ENCODE data around the gene ABCC4. TPM values are rescaled to one million over a fixed set of nuclear protein-coding genes. Genes with fewer than 3 reads are reported as not detected.
"Not testable (repeated sequence)": the region's sequence is repeated elsewhere in the genome, so short reads cannot be mapped to it uniquely, and the experiment has no call there.

The ABCC4 gene
- total RNA-seq, 1 donor: 21.4 TPM

DNA sequence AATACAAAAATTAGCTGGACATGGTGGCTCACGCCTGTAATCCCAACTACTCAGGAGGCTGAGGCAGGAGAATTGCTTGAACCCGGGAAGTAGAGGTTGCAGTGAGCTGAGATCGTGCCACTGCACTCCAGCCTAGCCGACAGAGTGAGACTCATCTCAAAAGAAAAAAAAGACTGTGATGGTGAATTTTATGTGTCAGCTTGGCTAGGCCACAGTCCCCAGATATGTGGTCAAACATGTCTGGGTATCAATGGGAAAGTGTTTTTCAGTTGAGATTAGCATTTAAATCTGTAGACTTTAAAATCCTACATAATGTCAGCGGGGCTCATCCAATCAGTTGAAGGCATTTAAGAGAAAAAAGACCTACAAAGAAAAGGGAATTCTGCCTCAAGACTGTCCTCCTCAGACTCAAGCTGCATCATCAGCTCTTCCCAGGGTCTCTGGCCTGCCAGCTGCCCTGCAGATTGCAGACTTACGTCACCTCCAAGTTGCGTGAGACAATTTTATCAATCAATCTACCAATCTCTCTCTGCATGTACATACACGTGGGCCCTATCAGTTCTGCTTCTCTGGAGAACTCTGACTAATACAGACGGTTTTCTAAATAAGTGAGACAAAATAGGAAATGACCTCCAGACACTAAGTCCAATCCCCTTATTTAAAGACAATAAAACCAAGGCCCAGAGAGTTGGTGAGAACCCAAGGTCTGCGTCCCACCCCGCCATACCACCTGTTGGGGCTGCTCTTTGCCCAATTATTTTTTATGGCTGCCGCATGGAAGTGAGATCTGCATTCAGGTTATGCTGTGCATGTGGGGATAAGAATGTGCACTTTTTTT lies 99.2 kb downstream of the ABCC4 start:
- DNase-seq (ENCODE audit: low read depth): peak; percentile 10
- TF ChIP-seq, protein P1, sequence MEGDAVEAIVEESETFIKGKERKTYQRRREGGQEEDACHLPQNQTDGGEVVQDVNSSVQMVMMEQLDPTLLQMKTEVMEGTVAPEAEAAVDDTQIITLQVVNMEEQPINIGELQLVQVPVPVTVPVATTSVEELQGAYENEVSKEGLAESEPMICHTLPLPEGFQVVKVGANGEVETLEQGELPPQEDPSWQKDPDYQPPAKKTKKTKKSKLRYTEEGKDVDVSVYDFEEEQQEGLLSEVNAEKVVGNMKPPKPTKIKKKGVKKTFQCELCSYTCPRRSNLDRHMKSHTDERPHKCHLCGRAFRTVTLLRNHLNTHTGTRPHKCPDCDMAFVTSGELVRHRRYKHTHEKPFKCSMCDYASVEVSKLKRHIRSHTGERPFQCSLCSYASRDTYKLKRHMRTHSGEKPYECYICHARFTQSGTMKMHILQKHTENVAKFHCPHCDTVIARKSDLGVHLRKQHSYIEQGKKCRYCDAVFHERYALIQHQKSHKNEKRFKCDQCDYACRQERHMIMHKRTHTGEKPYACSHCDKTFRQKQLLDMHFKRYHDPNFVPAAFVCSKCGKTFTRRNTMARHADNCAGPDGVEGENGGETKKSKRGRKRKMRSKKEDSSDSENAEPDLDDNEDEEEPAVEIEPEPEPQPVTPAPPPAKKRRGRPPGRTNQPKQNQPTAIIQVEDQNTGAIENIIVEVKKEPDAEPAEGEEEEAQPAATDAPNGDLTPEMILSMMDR (IDR thresholded peaks at IDR 0.05; ENCODE audit: insufficient read depth, low read length): no peak
- H3K4me3 ChIP-seq (ENCODE audit: low read depth, low read length): no peak overlapping the region

DNA sequence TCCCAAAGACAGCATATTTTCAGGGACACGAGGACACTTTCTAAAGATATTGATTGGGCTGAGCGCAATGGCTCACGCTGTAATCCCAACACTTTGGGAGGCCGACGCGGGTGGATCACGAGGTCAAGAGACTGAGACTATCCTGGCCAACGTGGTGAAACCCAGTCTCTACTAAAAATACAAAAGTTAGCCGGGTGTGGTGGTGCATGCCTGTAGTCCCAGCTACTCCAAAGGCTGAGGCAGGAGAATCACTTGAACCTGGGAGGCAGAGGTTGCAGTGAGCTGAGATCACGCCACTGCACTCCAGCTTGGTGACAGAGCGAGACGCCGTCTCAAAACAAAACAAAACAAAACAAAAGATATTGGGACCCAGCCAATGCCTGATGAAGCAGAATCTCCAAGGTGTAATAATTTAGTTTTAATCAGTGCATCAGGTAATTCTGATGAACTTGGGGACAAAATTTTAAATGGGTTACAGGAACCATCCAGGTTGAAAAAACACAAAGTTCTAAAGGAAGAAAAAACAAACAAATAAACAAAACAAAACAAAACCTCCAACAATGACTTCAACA lies 100.8 kb downstream of the ABCC4 start:
- not testable (repeated sequence) for H3K4me3 ChIP-seq (ENCODE audit: low read depth, low read length); DNase-seq (ENCODE audit: low read depth)

DNA sequence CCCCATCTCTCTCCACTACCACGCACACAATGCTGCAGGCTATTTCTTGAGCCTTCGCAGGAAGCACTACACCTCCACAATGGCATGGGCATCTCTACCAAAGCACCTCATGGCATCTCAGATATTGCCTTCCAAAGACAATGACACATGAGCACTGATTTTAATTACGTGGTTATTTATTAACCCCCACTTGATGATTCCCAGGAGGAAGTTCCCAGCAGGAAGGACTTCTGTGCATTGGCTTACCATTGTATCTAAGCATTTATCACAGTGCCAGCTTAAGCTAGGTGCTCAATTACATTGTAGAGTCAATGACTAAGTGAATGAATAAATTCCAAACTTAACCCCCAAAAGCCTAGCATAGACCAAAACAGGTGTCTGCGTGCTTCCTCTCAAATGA lies 101.4 kb downstream of the ABCC4 start:
- no peak overlapping the region for H3K4me3 ChIP-seq (ENCODE audit: low read depth, low read length)
- no peak for DNase-seq (ENCODE audit: low read depth)
- TF ChIP-seq, protein P1 (IDR thresholded peaks at IDR 0.05; ENCODE audit: insufficient read depth, low read length): no peak

DNA sequence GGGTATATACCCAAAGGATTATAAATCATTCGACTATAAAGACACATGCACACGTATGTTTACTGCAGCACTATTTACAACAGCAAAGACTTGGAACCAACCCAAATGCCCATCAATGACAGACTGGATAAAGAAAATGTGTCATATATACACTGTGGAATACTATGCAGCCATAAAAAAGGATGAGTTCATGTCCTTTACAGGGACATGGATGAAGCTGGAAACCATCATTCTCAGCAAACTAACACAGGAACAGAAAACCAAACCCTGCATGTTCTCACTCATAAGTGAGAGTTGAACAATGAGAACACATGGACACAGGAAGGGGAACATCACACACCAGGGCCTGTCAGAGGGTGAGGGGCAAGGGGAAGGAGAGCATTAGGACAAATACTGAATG lies 102.6 kb downstream of the ABCC4 start:
- not testable (repeated sequence) for DNase-seq (ENCODE audit: low read depth); H3K4me3 ChIP-seq (ENCODE audit: low read depth, low read length)

DNA sequence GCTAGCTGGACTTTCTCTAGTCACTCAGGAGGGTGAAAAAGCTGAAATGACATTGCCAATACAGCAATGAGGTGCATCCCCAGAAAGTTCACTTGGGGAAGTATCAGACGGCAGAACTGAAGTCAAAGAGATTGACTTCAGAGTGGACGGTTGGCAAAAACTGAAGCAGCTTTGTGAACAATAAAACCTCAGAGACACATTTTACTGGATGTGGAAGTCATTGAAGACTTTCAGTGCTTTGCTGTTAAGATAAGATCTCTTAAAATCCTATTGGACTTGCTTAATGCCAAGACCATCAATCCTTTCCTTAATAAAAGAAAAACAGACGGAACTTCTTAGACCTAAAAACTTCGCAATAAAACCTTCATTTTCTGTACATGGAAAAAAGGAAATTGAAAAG lies 103.7 kb downstream of the ABCC4 start:
- TF ChIP-seq, protein P1 (IDR thresholded peaks at IDR 0.05; ENCODE audit: insufficient read depth, low read length): no peak
- no peak for DNase-seq (ENCODE audit: low read depth)
- no peak overlapping the region for H3K4me3 ChIP-seq (ENCODE audit: low read depth, low read length)

DNA sequence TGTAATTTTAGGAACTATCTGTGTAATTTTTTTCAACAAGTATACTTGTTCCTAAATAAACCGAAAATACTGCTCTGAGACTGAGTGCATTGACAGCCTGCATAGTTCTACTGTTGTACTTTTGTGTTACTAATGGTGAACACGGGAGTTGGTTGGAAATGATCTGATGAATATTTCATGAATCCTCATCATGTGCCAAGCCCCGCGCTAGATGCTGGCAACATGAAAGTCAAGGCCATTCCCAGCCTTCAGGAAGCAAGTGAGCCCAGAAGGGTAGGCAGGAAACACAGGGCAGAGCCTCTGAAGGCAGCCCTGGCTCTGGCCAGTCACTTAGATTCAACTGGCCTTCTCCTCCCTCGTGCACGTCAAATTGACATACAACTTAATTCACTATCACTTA lies 106.1 kb downstream of the ABCC4 start:
- DNase-seq (ENCODE audit: low read depth): no peak
- H3K4me3 ChIP-seq (ENCODE audit: low read depth, low read length): no peak overlapping the region
- TF ChIP-seq, protein P1 (IDR thresholded peaks at IDR 0.05; ENCODE audit: insufficient read depth, low read length): no peak

DNA sequence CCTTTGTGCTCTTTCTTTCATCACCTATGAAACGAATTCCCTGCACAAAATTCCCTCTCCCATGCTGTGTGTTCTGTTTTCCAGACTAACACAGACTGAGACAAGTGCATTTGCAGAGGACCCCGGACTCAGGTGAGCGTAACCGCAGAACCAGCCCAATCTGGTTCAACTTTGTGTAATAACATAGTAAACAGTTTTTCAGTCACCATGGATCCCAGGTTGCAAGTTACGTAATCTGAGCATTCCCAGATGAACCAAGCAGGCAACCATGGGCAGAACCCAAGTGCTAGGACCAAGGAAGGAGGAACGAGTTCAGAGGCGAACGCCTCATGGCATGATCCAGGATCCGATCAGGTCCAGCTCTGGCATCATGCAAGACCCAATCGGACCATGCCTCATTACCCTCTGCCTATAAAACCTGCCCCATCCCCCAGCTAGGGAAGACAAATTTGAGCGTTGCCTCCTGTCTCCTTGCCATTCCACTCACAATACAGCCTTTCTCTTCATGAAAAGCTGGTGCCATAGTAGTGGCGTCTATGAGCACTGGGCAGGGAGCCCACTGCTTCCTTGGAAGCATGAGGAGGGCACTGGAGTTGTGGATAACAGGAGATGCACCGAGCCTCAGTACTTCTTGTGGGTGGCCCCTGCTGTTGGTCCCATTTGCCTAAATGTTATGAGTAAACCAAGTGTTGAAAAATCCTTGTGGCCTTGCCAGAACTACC lies 107.6 kb downstream of the ABCC4 start:
- TF ChIP-seq, protein P1 (IDR thresholded peaks at IDR 0.05; ENCODE audit: insufficient read depth, low read length): no peak
- H3K4me3 ChIP-seq (ENCODE audit: low read depth, low read length): no peak overlapping the region
- DNase-seq (ENCODE audit: low read depth): no peak

Data from fibroblast of the aortic adventitia (primary cell).